Stimulated activated CD4-positive, alpha-beta T cell treated with anti-CD3 and anti-CD28 coated beads, TNF-alpha, amount 100 ng/mL, for 1 hour (primary cell): ENCODE data around the gene FAM124A.

Experiments
- DNase-seq, 3 donors: peaks; one replicate each; pipeline ENCODE4 v3.0.0-alpha.2; 2020; ENCODE audit warnings: low read depth in 3 of 3, low spot score in 1 of 3

FAM124A gene

DNA sequence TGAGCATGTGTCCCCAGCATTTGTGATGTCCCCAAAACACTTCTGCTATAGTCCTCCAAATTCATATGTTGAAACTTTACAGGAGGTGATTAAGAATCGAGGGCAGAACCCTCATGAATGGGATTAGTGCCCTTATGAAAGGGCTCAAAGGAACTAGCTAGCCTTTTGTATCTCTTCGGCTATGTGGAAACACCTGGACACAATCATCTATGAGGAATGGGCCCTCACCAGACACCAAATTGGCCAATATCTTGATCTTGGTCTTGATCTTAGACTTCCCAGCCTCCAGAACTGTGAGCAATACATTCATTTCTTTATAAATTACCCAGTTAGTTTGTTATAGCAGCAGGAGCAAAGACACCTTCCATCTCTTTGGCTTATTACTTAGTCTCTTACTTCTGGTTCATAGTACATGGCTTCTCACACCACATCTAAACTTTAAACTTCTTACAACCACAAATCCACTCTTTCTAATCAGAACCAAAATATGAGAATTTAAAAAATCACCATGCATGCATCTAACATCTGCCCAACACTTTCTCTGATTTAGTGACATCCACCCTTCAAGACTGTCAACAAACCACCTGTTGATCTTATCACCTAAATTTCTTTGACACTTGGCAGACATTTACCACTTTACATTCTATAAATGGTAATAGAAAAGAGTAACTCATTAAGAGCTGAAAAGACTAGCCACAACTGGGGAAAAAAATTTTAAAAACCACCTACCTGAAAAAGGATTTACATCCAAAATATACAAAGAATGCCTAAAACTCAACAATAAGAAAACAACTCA lies 110.6 kb downstream of the FAM124A start:
- DNase-seq = no peak

DNA sequence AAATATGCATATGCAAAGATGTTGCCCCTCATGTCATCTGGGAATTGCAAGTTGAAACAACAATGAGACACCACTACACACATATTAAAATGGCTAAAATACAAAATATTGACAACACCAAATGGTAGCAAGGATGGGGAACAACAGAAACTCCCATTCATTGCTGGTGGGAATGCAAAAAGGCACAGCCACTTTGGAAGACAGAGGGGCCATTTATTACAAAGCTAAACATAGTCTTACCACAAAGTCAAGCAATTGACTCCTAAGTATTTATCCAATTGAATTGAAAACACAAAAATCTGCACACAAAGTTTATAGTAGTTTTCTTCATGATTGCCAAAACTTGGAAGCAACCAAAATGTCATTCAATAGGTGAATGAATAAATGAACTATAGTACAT lies 111.2 kb downstream of the FAM124A start:
- no peak for DNase-seq

DNA sequence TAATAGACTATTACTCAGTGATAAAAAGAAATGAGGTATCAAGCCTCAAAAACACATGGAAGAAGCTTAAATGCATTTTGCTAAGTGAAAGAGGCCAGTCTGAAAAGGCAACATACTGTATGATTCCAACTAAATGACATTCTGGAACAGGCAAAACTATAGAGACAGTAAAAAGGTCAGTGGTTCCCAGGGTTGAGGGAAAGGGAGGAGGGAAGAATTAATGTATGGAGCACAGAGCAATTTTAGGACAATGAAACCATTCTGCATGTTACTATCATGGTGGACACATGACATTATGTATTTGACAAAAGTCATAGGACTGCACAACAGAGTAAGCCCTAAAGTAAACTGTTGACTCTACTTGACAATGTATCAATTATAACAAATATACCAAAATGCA lies 111.6 kb downstream of the FAM124A start:
- DNase-seq = no peak
